Activated naive CD8-positive, alpha-beta T cell treated with anti-CD3 and anti-CD28 coated beads, Interleukin-2, amount 10 ng/mL, durations not matched to agents 7 days and 5 days (primary cell): Measurements from ENCODE around the gene UCK1. TPM values are rescaled to one million over a fixed set of nuclear protein-coding genes. Genes with fewer than 3 reads are reported as not detected.
A peak's percentile ranks its signal among the peaks of the same experiment; 100 is the strongest.

Experiments
- ATAC-seq: fragments of 150-1000 bp; cut with Tn5 transposase; one replicate; pipeline ENCODE4 v1.10.0; 2021; ENCODE audit warnings: low read depth, moderate library complexity
- POLR2A ChIA-PET: fragments of 350-600 bp; sonication (Branson Sonifier 250); formaldehyde crosslinking; loops from one replicate; lab custom pipeline; 2021; ENCODE audit warnings: antibody characterized with exemption; lab: Charles Lee
- DNase-seq: peaks from one replicate; pipeline ENCODE4 v3.0.0; 2021
- H3K27ac Mint-ChIP-seq: one replicate; pipeline ENCODE4 v1.8.0; 2022; ENCODE audit warnings: mild to moderate bottlenecking, mixed read lengths
- H3K27me3 Mint-ChIP-seq: one replicate; pipeline ENCODE4 v1.8.0; 2022; ENCODE audit warnings: mild to moderate bottlenecking, moderate library complexity, mixed read lengths
- H3K36me3 Mint-ChIP-seq: one replicate; pipeline ENCODE4 v1.8.0; 2021; ENCODE audit warnings: mild to moderate bottlenecking, mixed read lengths
- H3K4me1 Mint-ChIP-seq: one replicate; pipeline ENCODE4 v1.8.0; 2021; ENCODE audit warnings: mixed read lengths
- H3K4me3 Mint-ChIP-seq: one replicate; pipeline ENCODE4 v1.8.0; 2022; ENCODE audit warnings: mild to moderate bottlenecking, moderate library complexity, mixed read lengths
- H3K9me3 Mint-ChIP-seq: one replicate; pipeline ENCODE4 v1.8.0; 2021; ENCODE audit warnings: mixed read lengths
- total RNA-seq, 2 experiments: library from RNA; stranded (reverse); gene quantifications; one replicate each; pipeline ENCODE4 v1.2.3, GENCODE V29; 2021

UCK1 gene
- 10 to 100 TPM; 30.6 to 38.8 TPM for total RNA-seq

DNA sequence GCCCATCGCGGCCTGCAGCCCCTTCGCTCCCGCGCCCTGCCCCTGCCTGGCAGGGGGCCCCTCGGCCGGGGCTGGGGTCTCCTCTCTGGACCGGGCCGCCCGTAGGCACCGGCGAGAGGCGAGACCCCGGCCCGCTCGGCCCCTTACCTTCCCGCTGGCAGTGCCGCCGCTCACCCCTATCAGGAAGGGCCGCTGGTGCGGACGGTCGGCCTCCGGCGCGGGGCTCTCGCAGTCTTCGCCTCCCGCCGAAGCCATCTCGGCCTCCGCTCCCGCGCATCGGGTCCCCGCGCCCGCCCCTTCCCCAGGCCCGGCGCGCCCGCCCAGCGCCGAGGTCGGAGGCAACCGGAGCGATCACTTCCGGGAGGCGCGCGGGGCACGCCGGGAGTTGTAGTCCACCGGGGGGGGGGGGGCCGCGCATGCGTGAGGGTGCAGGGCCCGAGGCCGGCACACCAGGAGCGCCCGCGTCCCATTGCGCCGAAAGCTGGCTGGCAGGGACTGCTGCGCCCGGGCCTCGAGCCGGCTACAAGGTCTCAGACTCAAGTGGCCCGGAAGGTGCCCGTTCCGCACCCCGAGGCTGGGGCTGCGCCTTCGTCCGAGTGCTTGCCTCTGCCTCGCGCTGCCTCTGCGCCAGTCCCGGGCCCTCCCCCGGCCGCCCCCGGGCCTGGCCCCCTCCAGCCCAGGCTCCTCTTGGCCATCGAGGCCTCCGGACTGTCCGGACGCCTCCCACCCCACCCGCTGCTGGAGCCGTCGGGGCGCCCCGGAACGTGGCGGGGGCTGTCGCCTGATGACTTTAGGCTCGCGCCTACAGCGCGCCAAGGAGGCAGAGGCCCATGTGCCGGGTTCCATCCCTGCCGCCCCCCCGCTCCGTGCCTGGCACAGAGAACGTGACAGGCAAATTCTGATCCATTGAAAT lies at the start of gene UCK1:
Gene UCK1 (minus strand): TSS at position 344 of the 913 bp plus-strand sequence. CDS start 89 bp downstream, at position 255.
- DNase-seq (peak; percentile 85), ATAC-seq (peak; percentile 86)
- Mint-ChIP-seq H3K27ac (peak within 1 kb of the TSS; percentile 76), H3K4me3 (peak within 1 kb of the TSS; percentile 81), H3K36me3 (peaks cover 9% of the 10 kb centered on the region), H3K4me1 (peaks cover 17% of the 10 kb centered on the region), H3K27me3 (no peaks in the 10 kb centered on the region), H3K9me3 (no peaks in the 10 kb centered on the region)
- POLR2A ChIA-PET: interaction anchor here (1.4 kb wide), 1 partner anchor 54 kb away, joined by 6 read pairs; no protein-coding TSS in a partner anchor

DNA sequence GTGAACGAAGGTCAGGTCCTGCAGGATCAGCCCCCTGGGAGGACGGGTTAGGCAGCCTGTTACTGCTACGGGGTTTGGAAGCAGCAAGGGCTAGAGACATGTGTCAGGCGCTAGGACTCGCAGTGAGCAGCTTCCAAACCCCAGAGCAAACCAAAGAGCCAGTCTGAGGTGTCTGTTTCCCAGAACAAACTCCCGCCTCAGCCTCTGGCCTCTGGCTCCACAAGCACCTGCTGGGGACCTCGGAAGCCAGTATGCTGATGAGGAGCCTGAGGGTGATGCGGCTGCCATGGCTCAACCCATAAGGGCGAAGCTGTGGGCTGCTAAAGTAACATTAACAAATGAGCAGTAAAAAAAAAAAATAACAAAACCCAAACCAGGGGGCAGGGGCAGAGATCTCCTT lies 49.3 kb upstream of the UCK1 start:
- ATAC-seq (no peak), DNase-seq (no peak)
- H3K36me3 Mint-ChIP-seq: peaks cover 32% of the 10 kb centered on the region
- no peak overlapping the region for H3K4me3 Mint-ChIP-seq
- H3K27ac Mint-ChIP-seq: peak overlapping the region; percentile 30
- peaks cover 33% of the 10 kb centered on the region for H3K4me1 Mint-ChIP-seq
- H3K9me3 Mint-ChIP-seq: no peaks in the 10 kb centered on the region
- H3K27me3 Mint-ChIP-seq: no peaks in the 10 kb centered on the region
- POLR2A ChIA-PET: interaction anchor here (2.0 kb wide), 1 partner anchor 46 kb away, joined by 6 read pairs; no protein-coding TSS in a partner anchor

DNA sequence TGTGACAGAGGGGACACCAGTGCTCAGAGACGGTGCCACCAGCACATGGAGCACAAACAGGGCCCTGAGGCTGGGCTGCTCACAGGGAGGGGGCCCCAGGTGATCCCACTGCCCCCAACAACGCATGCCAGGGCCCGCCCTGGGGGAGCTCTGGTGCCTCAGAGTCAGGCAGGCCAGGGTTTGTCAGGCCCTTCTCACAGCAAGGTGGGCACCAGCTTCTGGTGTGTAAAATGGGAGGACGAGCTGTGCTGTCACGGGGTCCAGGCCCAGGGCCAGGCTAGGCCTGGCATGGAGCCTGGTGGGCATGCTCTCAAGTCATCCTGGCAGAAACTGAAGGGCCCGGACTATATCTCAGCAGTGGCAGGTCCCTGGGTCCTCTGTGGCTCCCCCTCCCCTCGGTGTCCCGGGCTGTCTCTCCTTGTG lies 48.7 kb upstream of the UCK1 start:
- H3K9me3 Mint-ChIP-seq: no peaks in the 10 kb centered on the region
- no peak for DNase-seq
- no peak overlapping the region for H3K4me3 Mint-ChIP-seq
- peaks cover 28% of the 10 kb centered on the region for H3K4me1 Mint-ChIP-seq
- POLR2A ChIA-PET: interaction anchor here (1.3 to 2.0 kb wide), 4 partner anchors 46 to 207 kb away, joined by 3 to 6 read pairs (median 4); partner anchors contain the start of gene POMT1
- peak overlapping the region; percentile 97 for H3K27ac Mint-ChIP-seq
- H3K27me3 Mint-ChIP-seq: no peaks in the 10 kb centered on the region
- ATAC-seq: no peak
- H3K36me3 Mint-ChIP-seq: peaks cover 30% of the 10 kb centered on the region

DNA sequence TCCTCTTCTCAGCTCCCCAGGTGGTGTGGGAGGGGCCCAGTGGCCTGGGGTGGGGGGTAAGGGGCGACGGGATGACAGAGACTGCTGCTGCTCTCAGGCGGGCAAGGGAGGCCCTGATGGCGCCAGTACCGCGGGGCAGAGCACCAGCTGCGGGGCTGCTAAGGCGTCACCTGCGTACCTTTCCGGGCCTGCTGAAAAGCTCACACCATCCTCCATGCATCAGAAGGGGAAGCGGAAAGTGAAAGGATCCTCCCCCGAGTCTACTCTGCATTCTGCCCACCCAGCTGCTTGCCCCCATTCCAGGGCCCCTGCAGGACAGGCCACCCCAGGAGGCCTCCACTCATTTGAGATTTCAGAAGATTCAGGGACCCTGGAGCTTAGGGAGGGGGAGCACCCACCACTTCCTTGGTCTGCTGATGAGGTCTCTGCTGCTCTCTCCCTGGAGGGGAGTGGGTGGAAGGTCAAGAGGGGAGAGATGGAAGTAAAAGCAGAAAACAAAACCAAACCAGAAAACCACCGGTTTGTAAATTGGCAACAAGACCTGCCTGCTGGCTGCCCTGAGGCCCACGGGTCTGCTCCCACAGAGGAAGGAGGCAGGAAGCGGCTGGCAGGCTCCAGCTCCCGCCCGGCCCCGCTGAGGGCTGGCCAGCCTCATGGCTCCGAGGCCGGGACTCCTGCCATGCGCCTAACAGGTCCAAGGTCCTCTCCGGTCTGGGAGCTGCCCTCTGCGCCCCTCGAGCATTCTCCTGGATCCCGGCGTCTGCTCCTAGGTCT lies 47.9 kb upstream of the UCK1 start:
- peak overlapping the region; percentile 97 for H3K27ac Mint-ChIP-seq
- H3K9me3 Mint-ChIP-seq: no peaks in the 10 kb centered on the region
- no peaks in the 10 kb centered on the region for H3K27me3 Mint-ChIP-seq
- POLR2A ChIA-PET: interaction anchor here (0.5 to 2.0 kb wide), 13 partner anchors 12 to 1368 kb away, joined by 3 to 7 read pairs (median 4); partner anchors contain the start of genes NUP214 and POMT1
- H3K4me3 Mint-ChIP-seq: peak overlapping the region; percentile 74
- peaks cover 23% of the 10 kb centered on the region for H3K4me1 Mint-ChIP-seq
- DNase-seq (peak; percentile 64), ATAC-seq (peak; percentile 93)
- peaks cover 27% of the 10 kb centered on the region for H3K36me3 Mint-ChIP-seq

DNA sequence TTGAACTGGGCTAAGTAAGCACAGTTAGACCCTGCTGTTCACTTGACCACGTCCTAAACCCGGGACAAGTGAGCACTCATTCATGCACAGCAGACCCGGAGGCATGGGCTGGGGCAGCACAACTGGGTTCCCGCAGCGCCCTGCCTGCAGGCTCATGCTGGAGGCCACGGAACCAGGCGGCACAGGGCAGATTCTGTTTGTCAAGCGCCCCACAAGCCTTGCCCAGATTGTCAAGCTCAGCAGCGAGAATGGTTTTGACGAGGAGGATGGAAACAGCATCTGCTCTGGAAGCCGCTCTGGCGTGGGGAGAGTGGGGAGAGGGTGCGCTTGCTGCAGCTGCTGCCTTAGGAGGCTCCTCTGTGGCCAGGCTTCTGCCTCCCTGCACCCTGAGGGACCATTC lies 47.0 kb upstream of the UCK1 start:
- no peak for DNase-seq
- Mint-ChIP-seq H3K9me3 (no peaks in the 10 kb centered on the region), H3K4me3 (peak overlapping the region; percentile 74), H3K27ac (peak overlapping the region; percentile 97), H3K36me3 (peaks cover 20% of the 10 kb centered on the region), H3K4me1 (peaks cover 19% of the 10 kb centered on the region), H3K27me3 (no peaks in the 10 kb centered on the region)
- ATAC-seq: no peak
- POLR2A ChIA-PET: interaction anchor here (0.8 to 1.3 kb wide), 3 partner anchors 12 to 166 kb away, joined by 3 to 5 read pairs (median 5); no protein-coding TSS in a partner anchor

DNA sequence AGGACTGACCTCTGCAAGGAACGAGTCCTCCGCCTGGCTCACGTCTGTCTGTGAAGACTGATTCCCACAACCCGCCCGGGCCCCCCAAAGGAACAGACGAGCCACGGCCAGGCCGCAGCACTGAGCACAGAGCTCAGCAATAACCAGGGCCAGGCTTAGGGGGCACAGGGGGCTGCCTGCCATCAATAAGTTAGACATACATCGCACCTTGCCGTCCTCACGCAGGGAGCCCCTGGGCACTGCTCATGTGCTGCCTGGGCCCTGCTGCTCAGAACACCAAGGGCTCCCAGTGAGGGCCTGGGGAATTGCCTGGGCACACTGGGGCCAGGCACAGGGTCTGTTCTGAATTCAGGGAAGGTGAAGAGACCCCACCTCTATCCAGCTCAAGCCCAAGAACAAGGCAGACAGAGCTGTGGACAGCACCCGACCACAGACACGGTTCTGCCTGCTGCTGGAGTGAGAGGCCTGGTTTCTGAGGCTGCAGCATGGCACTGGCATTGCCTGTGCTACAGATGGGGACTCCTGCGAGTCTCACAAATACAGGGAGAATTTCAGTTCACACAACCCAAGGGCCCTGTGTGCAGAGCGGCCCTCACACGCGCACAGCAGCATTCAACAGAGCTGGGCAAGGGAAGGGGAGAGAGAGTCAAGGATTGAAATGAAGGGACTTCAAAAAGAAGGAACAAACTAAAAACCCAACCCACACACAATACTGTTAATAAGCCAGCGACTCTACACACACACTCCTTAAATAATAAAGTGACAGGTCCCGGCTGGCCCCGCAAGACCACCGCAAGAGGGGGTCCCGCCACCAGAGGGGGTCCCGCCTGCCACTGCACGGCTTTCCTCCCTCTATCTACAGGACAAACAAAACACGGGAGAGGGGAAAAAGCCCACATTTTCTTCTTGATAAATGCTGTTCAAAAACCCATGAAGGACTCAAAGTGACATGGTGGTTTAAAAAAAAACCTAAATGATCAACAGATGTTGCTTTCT lies 46.2 kb upstream of the UCK1 start:
- no peaks in the 10 kb centered on the region for H3K27me3 Mint-ChIP-seq
- POLR2A ChIA-PET: no interaction called here
- no peaks in the 10 kb centered on the region for H3K9me3 Mint-ChIP-seq
- peaks cover 19% of the 10 kb centered on the region for H3K4me1 Mint-ChIP-seq
- peaks cover 22% of the 10 kb centered on the region for H3K36me3 Mint-ChIP-seq
- H3K27ac Mint-ChIP-seq: peak overlapping the region; percentile 97
- DNase-seq (no peak), ATAC-seq (no peak)
- H3K4me3 Mint-ChIP-seq: peak overlapping the region; percentile 6

DNA sequence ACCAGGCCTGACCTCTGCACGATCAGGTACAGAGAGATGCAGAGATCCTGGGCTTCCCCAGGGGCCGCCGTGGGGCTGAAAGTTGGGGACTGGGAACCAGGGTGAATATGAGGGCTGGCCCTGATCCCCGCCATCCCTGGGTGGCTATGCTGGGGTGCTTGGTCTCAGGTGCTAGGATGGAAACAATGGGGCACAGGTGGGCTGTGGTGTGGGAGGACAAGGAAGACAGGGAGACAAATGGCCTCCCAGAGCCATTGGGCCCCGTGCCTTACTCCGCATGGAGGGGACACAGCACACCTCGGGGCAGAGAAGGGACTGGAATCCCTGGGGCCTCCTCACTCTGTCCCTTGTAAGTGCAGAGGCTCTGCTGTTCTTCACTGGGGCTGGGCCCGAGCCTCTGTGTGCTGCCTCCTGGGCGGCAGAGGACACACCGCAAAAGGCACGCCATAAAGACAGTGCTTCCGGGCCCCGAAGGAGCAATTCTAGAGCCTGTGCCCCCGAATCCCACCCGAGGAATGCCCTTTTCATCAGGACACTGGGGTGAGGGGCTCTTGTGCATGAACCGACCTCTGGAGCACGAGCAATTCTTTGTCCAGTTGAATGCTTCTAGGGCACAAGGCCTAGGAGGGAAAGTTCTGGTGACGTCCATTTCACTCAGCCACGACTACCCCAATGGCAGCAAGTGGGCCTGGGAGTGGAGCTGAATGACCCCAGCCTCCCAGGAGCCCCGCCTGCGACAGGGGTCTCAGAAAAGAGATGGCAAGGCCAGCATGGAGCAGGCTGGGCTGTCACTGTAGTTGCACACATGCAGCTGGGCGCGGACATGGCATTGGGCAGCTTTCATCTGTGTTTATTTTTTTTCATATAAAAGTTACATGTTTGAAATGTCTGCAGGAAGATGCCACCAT lies 45.1 kb upstream of the UCK1 start:
- Mint-ChIP-seq H3K9me3 (no peaks in the 10 kb centered on the region), H3K4me3 (no peak overlapping the region), H3K27ac (no peak overlapping the region), H3K36me3 (peaks cover 22% of the 10 kb centered on the region), H3K27me3 (no peaks in the 10 kb centered on the region), H3K4me1 (peaks cover 17% of the 10 kb centered on the region)
- ATAC-seq (no peak), DNase-seq (no peak)
- POLR2A ChIA-PET: no interaction called here

DNA sequence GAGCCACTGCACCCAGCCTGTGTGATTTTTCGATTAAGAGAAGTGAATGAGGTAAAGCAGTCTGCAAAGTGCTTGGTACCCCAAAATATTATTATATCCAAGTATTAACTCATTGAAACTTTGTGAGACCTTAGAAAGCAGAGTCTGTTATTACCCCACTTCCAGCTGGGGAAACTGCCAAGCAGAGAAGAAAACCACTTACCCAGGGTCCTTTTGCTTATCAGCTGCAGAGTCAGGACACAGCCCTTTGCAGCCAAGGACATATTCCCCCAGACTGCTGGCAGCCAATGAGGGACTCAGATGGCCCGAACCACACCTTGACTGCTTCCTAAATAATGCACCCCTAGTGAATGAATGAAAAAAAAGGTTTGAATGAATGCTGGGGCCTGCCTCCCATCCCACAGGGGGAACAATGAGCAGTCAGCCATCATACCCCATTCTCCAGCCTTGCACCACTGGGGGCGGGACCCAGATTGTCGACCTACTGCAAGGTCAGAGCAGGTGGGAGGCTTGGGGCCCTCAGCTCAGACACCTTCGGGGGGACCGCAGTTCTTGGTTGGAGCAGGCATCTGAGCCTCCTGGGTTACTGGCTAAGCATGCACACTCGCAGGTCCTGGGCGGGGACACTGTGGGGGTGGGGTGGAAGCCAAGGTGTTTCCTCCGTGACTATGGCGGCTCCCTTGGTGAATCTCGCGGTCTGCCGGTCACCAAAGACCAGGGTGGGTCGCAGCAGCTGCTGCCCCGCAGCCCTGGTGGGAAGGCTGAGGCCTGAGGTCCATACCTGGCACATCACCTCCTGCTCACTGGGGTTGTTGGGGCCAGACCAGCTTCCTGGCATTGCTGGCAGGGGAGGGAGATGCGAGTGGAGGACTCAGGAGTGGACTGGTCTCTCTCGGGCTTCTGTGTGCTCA lies 43.9 kb upstream of the UCK1 start:
- Mint-ChIP-seq H3K9me3 (no peaks in the 10 kb centered on the region), H3K36me3 (peaks cover 22% of the 10 kb centered on the region), H3K27me3 (no peaks in the 10 kb centered on the region), H3K4me3 (no peak overlapping the region), H3K4me1 (peaks cover 17% of the 10 kb centered on the region), H3K27ac (no peak overlapping the region)
- POLR2A ChIA-PET: no interaction called here
- no peak for ATAC-seq
- no peak for DNase-seq

DNA sequence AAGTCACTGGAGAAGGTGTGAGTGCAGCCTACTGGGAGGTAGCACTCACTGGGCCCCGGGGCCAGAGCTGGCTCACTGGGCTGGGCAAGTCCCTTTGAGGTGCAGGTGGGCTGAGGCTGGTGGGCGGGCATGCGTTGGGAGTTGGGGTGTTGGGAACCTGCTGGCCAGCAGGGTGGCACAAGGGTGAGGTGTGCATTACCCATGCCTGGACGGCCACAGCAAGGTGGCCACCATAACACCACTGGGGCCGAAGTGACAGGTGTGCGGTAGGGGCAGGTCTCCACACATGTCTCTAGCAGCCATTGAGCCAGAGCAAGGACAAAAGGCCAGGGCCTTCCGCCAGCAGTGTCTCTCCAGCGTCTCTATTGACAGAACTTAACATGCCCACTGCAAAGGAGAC lies 36.8 kb upstream of the UCK1 start:
- no peaks in the 10 kb centered on the region for H3K27me3 Mint-ChIP-seq

DNA sequence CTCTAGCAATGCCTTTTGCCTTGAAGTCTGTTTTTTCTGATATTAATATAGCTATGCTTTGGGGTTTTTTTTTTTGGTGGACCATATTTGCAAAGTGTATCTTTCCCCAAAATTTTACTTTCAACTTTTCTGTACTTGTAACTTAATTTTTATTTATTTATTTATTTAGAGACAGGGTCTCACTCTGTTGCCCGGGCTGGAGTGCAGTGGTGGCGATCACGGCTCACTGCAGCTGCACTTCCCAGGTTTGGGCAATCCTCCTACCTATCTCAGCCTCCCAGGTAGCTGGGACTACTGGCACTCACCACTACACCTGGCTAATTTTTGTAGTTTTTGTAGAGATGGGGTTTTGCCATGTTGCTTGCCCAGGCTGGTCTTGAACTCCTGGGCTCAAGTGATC lies 35.1 kb upstream of the UCK1 start:
- no peak overlapping the region for H3K27ac Mint-ChIP-seq
- H3K4me1 Mint-ChIP-seq: no peaks in the 10 kb centered on the region
- no peak overlapping the region for H3K4me3 Mint-ChIP-seq
- ATAC-seq (no peak), DNase-seq (no peak)
- H3K36me3 Mint-ChIP-seq: peaks cover 12% of the 10 kb centered on the region
- POLR2A ChIA-PET: interaction anchor here (1.2 kb wide), 1 partner anchor 12 kb away, joined by 3 read pairs; no protein-coding TSS in a partner anchor
- no peaks in the 10 kb centered on the region for H3K27me3 Mint-ChIP-seq
- peaks cover 3% of the 10 kb centered on the region for H3K9me3 Mint-ChIP-seq

More for the DNA sequence above, 36.8 kb upstream of the UCK1 start:
- no peak for ATAC-seq
- DNase-seq: no peak
- Mint-ChIP-seq H3K4me1 (no peaks in the 10 kb centered on the region), H3K36me3 (peaks cover 17% of the 10 kb centered on the region), H3K9me3 (peaks cover 2% of the 10 kb centered on the region), H3K27ac (no peak overlapping the region), H3K4me3 (no peak overlapping the region)
- POLR2A ChIA-PET: no interaction called here

DNA sequence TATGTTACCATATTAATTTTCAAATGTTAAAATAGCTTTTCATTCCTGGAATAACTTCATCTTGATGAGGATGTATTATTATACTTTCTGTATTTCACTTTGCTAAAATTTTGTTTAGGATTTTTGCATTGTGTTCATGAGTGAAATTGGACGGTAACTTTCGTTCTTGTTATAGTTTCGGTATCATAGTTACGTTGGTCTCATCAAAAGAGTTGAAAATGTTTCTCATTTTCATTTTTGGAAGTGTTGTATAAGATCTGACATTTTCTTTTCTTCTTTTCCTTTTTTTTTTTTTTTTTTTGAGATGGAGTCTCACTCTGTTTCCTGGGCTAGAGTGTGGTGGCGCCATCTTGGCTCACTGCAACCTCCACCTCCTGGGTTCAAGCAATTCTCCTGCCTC lies 34.3 kb upstream of the UCK1 start:
- H3K27me3 Mint-ChIP-seq: no peaks in the 10 kb centered on the region
- DNase-seq (no peak), ATAC-seq (no peak)
- peaks cover 3% of the 10 kb centered on the region for H3K9me3 Mint-ChIP-seq
- H3K27ac Mint-ChIP-seq: no peak overlapping the region
- POLR2A ChIA-PET: interaction anchor here (1.2 kb wide), 1 partner anchor 13 kb away, joined by 3 read pairs; no protein-coding TSS in a partner anchor
- no peaks in the 10 kb centered on the region for H3K4me1 Mint-ChIP-seq
- no peak overlapping the region for H3K4me3 Mint-ChIP-seq
- H3K36me3 Mint-ChIP-seq: peaks cover 12% of the 10 kb centered on the region
